ENCODE data around the gene PINK1. TPM values are rescaled to one million over a fixed set of nuclear protein-coding genes. Genes with fewer than 3 reads are reported as not detected.

PINK1 gene
- total RNA-seq, 1 experiment from 2014 or later = 17.0 TPM

- Histone ChIP-seq H2AFZ (ENCODE audit: low read length) (no peak overlapping the region), H3K23me2 (ENCODE audit: insufficient read length, low read depth, low read length, poor library complexity, severe bottlenecking) (no peaks in the 10 kb centered on the region), H2BK120ac (ENCODE audit: low read depth, low read length, poor library complexity, severe bottlenecking) (no peak overlapping the region), H3K9ac (ENCODE audit: extremely low read depth, insufficient read length, low read length) (no peak overlapping the region), H3K79me1 (ENCODE audit: insufficient read depth, low read depth, low read length, poor library complexity, severe bottlenecking) (no peaks in the 10 kb centered on the region), H4K5ac (ENCODE audit: insufficient read length, low read depth, low read length) (no peak overlapping the region), H4K20me1 (ENCODE audit: control insufficient read depth, insufficient read depth, insufficient read length) (no peaks in the 10 kb centered on the region), H3K27me3 (ENCODE audit: insufficient read depth, low read length) (no peaks in the 10 kb centered on the region), H4K8ac (replicated peaks; ENCODE audit: insufficient read length, low read depth, low read length) (no peak overlapping the region), H3K27ac (ENCODE audit: insufficient read length, low read depth, low read length) (no peak overlapping the region), H3K79me2 (ENCODE audit: insufficient read depth, low read length) (no peaks in the 10 kb centered on the region), H3K9me3 (ENCODE audit: control insufficient read depth, low read depth, low read length) (no peaks in the 10 kb centered on the region), H3K18ac (ENCODE audit: insufficient read length, low read depth, low read length) (no peak overlapping the region), H2BK15ac (ENCODE audit: low read depth, low read length) (no peak overlapping the region), H3K56ac (ENCODE audit: insufficient read length, low read depth, low read length) (no peak overlapping the region), H3K14ac (ENCODE audit: insufficient read depth, low read length) (no peak overlapping the region), H2BK20ac (ENCODE audit: low read depth, low read length, poor library complexity, severe bottlenecking) (no peak overlapping the region), H2BK12ac (ENCODE audit: insufficient read length, low read depth, low read length) (no peak overlapping the region), H2AK5ac (ENCODE audit: insufficient read length, low read length) (no peak overlapping the region), H3K23ac (ENCODE audit: insufficient read length, low read depth, low read length) (no peak overlapping the region), H3K4me2 (ENCODE audit: insufficient read depth, insufficient read length, low read length) (no peak overlapping the region), H3T11ph (ENCODE audit: low read length) (no peak overlapping the region), H3K4ac (ENCODE audit: low read depth, low read length) (no peak overlapping the region), H2BK5ac (ENCODE audit: insufficient read length, low read length) (no peak overlapping the region), H3K4me1 (ENCODE audit: insufficient read depth, low read length) (no peaks in the 10 kb centered on the region), H4K91ac (ENCODE audit: insufficient read length, low read depth, low read length) (no peak overlapping the region)
- no peaks in the 10 kb centered on the region; the same call in 1 of the 2 replicates for H3K27me3 Mint-ChIP-seq (ENCODE audit: low read depth)
- no peaks in the 10 kb centered on the region for H3K9me3 Mint-ChIP-seq
- no CpG with 5 or more reads among the region's 12 CpGs for WGBS (ENCODE audit: extremely low coverage, insufficient read length, low lambda C conversion rate)
- no peak for DNase-seq
- no peak for TF ChIP-seq CTCF (conservative IDR thresholded peaks at IDR 0.05)
- peaks cover 3% of the 10 kb centered on the region in 2 experiments; a peak in 2 of 4 replicates for H3K4me1 Mint-ChIP-seq
- no peak overlapping the region for H3K27ac Mint-ChIP-seq
- no peak overlapping the region for H3K4me3 Mint-ChIP-seq
- peaks cover 0 to 15% (median 4%) of the 10 kb centered on the region in 3 experiments; a peak in 4 of 7 replicates for H3K36me3 Mint-ChIP-seq (ENCODE audit: insufficient read depth in 1 of 3, low read depth in 3 of 3)
Measured at GRCh38 chr1:20685741-20686140, 52.5 kb downstream of the PINK1 start.
